ENCODE measurements around the gene DHRS9.
"Not testable (repeated sequence)": the region's sequence is repeated elsewhere in the genome, so short reads cannot be mapped to it uniquely, and the experiment has no call there.

Gene DHRS9

GRCh38 chr2:169046440-169047151 lies 22.8 kb upstream of the DHRS9 start:
- no peak overlapping the region for H3K4me3 ChIP-seq (ENCODE audit: low read depth, low read length)
- TF ChIP-seq CTCF (IDR thresholded peaks at IDR 0.05; ENCODE audit: low read depth, low read length) = no peak

GRCh38 chr2:169047256-169048250 lies 21.8 kb upstream of the DHRS9 start:
- TF ChIP-seq CTCF (IDR thresholded peaks at IDR 0.05; ENCODE audit: low read depth, low read length) = no peak
- H3K4me3 ChIP-seq (ENCODE audit: low read depth, low read length) = no peak overlapping the region

GRCh38 chr2:169049142-169049541 lies 20.2 kb upstream of the DHRS9 start:
- H3K4me3 ChIP-seq (ENCODE audit: low read depth, low read length) = no peak overlapping the region
- TF ChIP-seq CTCF (IDR thresholded peaks at IDR 0.05; ENCODE audit: low read depth, low read length) = no peak

GRCh38 chr2:169050476-169051240 lies 18.7 kb upstream of the DHRS9 start:
- no peak for TF ChIP-seq CTCF (IDR thresholded peaks at IDR 0.05; ENCODE audit: low read depth, low read length)
- H3K4me3 ChIP-seq (ENCODE audit: low read depth, low read length) = no peak overlapping the region

GRCh38 chr2:169054575-169054974 lies 14.8 kb upstream of the DHRS9 start:
- not testable (repeated sequence) for H3K4me3 ChIP-seq (ENCODE audit: low read depth, low read length)

- H3K4me3 ChIP-seq (ENCODE audit: low read depth, low read length) = not testable (repeated sequence)
Measured at GRCh38 chr2:169064199-169064598, 5.2 kb upstream of the DHRS9 start.

- no peak for TF ChIP-seq CTCF (IDR thresholded peaks at IDR 0.05; ENCODE audit: low read depth, low read length)
- no peak overlapping the region for H3K4me3 ChIP-seq (ENCODE audit: low read depth, low read length)
Measured at GRCh38 chr2:169065422-169065821, 3.9 kb upstream of the DHRS9 start.

Measured in WI38 (cell line).